GM19240 (cell line): ENCODE data around the gene ADAM22.

Source experiments
- DNase-seq: peaks from one replicate; pipeline ENCODE4 v3.0.0; 2011; ENCODE audit warnings: low spot score; ENCODE audit not compliant: insufficient read length

ADAM22 gene

DNA sequence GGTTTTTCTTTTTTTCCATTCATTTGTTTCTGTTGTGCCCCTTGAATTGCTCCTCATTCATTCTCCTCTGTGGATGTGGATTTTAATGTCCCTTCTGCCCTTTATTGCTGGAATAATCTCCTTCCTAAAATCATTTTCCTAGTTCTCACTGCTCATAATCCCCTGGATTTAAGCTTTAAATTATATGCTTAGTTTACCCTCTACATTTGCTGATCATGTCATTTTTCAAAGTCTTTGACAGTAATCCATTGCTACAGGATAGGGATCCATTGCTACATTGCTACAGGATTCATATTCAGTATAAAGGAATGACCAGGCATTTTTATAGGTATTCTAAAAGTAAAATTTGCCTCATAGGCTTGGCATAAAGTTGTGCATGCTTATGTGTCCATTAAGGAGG is 14.3 kb downstream of the ADAM22 start:
- no peak for DNase-seq

DNA sequence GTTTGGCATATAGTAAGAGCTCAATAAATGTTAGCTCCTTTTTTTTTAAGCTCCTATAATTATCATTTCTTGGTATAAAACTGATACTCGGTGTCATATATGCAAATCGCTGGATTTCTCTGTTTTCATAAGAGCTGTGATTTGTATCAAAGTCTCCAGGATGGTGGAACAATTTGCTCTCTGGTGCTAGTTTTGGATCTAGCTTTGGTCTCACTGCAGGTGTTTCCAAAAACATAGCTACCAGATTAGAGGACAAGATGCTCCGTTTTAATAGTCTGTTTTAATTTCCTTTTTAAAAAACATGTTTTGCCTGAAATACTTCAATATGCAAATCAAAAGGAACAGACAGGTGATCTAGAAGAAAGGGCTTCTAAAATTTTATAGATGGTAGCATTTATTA is 25.3 kb downstream of the ADAM22 start:
- no peak for DNase-seq

DNA sequence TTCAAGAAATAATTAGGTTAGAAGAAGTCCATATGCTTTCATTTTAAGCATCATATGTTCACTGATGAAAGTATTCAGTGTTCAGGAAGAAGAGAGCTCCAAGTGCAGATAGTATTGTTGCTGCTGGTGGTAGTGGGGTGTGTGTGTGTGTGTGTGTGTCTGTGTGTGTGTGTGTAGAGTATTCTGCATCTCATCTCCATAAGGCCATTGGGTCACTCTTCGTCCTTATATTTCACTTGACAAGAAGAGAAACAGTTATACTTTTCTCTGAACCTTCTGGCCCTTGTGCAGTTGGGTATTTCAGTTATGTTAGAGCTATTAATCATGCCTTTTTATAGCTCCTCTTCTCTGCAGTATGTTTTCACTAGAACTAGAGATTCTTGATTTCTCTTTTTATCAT is 26.2 kb downstream of the ADAM22 start:
- no peak for DNase-seq

DNA sequence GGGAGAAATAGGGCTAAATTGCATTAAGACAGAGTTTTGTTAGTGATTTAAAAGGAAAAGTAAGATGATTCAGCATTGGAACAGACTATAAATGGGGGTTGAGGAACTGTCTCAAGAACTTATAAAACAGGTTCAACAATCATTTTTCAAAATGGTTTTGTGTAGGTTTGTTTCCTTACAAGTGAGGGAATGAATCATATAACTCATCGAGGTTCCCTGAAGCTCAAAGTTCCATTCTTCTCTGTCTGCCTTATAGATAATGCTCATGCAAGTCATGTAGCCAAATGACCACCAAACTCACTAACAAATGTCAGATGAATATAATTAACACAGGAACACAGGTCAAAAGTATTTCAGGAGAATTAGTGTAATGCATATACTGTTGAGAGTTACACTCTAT is 27.7 kb downstream of the ADAM22 start:
- no peak for DNase-seq

DNA sequence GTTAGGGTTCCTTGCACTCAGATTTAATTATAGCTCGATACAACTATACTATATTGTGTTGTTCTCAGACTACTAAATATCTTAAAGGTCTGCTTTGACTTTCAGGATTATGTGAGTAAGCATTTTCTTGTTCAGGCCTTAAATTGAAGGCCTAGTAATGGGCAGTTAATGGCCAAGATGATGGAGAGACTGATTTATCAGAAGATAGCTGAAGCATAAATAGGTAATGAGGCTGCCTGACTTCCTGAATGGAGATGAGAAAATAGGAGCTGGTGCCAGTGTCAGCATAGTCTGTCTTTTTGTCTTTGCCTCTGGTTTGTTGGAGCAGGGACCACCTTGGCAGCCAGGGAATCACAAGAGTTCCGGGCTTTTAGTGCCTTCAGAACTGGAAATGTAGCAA is 32.2 kb downstream of the ADAM22 start:
- no peak for DNase-seq

DNA sequence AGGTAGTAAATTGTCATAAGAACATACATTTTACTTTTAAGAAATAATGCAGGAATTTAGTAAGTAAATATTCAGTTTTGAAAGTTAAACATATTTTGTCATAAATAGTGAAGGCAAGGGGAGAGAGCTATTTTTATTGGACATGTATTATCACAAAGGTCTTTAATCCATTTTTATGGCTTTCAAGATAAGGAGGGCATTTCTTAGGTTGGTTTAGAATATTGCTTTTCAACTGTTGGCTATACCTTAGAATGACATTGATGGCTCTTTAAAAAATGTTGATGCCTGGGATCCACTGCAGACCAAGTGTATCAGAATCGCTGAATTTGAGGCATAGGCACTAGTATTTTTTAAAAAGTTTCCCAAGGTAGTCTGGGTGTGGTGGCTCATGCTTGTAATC is 34.0 kb downstream of the ADAM22 start:
- DNase-seq, result no peak

DNA sequence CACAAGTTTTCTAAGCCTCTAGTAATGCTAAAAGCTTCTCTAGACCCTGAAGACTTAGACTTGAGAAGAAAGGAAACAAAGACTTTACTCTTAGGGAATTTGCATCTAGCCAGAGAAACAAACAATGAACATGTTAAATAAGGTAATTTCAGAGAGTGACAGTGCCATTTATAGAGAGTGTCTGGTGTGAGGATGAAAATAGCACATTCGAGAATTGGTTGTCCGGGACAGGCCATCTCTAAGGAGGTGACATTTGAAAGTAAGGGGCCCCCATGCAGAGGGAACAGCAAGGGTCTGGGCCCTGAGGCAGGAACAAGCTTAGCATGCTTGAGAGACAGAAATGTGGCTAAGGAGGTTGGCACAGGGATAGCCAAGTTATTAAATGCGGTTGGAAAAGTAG is 48.1 kb downstream of the ADAM22 start:
- no peak for DNase-seq

DNA sequence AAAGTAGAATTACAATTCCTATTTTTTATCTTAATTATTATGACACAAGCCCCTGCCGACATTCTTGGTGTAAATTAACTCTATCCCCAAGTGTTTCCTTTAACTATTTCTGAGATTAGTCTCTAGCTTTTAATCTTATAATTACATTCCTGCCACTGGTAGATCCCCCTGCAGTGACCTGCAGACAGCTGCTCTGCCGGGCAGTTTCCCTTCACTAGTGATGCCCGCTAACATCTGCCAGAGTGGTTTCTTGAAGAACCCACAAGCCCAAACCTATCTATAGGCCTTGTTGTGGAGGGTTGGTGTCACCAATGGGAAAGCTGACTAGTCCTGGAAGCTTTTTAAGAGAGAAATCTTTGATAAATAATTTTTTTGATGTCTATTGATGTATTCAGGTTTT is 50.0 kb downstream of the ADAM22 start:
- DNase-seq, result no peak

DNA sequence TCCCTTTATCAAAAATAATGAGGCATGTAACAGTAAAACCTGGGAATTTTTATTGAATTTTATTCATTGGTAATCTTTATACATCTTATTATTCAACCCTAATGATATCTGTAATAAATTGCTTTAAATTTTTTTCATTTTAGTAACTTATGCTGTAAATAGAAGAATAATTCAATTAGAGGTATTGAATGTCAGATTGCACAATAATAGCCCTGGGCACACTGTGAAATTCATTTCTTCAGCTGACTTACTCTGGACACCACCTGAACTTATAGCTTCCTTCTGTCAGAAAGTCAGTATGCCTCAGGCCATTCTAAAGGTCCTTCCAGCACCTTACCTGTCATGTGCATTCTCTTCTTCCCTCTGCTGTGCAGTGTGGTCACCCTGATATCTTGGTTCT is 59.2 kb downstream of the ADAM22 start:
- DNase-seq, result no peak

DNA sequence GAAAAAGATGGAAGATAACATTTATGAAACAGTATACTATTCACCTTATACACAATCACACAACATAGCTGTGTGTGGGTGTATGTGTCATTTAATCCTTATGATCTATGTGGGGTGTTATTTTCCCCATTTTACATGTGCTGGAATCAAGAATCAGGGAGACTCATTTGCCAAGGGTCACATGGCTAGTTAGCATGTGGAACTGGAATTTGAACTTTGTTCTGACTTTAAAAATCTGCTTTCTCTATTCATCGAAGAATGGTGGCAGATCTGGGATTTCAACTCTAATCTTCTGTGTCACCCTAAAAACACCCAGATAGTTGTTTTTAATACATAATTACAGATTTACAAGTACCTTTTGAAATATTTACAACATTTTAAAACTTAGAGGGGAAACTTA is 65.2 kb downstream of the ADAM22 start:
- no peak for DNase-seq

DNA sequence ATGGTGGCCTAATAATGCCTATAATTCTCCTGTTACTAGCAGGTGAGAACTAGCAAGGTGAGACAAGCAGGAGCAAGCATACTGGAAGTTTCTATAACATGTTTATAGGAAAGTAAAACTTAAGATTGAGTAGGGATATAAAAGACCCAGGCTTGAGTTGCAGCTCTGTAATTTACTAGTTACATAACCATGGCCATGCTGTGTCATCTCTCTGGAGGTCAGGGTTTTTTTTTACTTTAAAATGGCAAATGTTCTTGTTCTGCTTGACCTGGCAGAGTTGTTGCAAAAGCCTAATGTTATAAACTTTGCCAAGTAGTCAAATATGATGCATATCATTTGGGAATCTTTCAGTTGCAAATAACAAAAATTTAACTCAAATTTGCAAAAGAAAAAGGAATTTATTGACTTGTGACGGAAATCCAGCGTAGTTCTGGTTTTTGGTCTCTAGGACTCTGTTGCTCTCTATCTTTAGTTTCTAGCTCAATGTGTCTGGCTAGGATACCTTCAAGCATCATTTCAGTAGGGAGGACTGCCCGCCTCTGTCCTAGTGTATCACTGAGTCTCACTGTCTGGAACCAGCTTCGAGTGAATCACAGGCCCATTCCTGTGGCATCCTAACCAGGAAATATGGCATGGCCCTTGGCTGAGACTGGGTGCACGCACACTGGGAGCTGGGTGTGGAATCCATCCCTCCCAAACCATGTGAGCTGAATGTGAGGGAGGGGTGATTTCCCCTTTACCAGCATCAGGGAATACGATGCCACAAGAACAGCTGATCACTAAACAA is 67.9 kb downstream of the ADAM22 start:
- no peak for DNase-seq

DNA sequence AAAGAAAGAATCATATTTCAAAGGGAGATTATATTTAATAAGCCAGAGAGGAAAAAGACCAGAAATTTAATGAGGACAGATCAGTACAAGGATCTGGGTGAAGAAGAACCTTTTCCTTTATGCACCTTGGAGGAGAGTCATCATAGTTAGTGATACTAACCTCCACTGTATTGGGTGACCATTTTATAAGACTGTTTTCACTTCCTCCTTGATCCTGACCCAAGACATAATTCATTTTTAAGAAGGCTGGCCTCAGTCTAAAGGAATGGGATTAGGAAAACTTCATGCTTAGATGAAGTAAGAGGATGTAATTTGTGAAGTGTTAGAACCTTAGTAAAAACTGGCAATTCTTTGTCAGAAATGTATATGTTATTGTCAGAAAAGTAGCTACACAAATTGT is 68.6 kb downstream of the ADAM22 start:
- no peak for DNase-seq

DNA sequence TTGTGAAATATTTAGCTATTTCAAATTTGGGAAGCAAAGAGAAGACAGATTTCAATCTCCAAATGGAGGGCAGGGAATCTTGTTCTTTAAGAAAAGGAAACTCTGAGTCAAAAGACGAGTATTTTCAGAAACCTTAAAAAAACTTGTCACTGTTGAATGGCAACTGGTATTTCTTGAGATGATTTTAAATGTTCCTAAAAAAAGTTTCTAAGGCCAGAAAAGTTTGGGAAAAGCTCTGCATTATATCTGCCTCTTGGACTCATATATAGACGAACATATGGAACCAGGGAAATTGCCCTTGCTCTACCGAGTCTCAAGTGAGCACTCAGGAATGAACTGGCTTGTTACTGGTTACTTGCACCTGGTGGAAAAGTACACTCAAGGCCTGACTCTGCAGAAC is 69.5 kb downstream of the ADAM22 start:
- DNase-seq, result no peak

DNA sequence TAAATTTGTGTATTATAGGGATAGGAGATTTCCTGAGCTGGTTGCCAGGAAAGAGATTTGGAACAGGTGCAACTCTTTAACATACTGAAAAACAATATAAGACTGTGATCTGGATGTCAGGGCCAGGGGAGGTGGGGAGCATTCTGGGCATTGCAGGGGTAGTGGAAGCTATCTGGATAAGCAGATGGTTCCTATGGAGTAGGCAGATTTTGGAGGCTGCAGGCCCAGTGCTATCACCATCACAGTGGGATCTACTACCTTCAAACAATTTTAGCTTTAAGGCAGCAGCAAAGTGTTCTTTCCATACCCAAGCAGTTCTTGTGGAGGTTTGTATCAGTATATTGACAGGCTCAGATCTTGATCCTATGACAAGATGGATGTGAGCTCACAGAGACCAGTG is 71.1 kb downstream of the ADAM22 start:
- DNase-seq, result no peak

DNA sequence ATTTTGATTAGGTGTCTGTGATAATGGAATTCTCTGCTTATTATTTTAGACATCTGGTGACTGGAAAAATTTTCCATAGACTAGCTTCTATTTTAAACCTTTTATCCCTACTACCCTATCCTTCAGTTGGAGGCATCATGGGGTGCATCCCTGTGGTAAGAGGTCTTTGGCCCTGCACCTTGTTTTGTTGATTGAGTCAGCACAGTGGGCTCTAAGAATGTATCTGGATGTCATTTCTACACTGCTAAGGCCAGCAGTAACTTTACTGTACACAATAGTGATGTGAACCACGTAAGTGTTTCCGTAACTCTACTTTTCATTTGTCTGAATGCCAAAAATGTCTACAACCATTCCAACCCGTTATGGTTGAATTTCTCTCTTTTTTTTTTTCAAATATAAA is 75.6 kb downstream of the ADAM22 start:
- DNase-seq, result no peak

DNA sequence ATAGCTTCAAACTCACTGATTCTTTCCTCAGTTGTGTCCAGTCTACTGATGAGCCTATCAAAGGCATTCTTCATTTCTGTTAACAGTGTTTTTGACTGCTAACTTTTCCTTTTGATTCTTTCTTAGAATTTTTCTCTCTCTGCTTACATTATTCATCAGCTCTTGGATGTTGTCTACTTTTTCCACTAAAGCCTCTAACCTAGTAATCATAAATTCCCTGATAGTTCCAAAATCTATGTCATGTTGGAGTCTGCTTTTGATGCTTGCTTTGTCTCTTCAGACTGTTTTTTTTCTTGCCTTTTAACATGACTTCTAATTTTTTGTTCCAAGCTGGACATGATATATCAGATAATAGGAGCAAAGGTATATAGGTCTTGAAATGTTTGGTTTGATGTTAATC is 78.0 kb downstream of the ADAM22 start:
- DNase-seq, result no peak

DNA sequence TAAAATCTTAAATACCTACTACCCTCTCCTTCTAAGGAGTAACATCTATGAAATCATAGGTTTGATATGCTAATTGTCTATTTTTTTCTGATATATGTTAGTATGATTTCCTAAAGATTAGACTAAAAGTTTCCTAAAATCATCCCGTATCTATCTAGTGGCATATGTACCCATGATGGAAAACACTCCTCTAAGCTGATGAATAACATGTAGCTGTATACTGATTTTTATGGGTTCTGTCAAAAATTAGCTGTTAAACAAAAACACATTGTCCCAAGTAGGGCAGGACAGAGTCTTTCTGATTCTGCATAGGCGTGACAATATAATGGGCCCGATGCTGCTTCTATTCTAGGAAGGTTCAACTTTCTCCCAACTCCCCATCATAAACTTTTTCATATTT is 79.9 kb downstream of the ADAM22 start:
- DNase-seq, result no peak

DNA sequence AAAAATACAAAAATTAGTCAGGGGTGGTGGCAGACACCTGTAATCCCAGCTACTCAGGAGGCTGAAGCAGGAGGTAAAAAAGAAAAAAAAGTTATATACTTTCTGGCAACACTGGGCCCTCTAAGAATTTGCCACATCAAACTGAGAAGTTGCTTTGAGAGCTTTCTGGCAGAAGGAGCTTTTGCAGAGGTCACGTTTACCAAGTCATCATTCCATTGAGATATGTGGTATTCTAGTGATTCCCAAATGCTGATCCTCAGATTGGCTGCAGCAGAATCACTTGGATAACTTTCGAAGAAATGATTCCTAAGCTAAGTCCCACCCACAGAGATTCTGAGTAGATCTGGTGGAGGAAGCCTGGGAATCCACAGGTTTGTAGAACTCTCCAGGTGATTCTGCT is 80.5 kb downstream of the ADAM22 start:
- no peak for DNase-seq

DNA sequence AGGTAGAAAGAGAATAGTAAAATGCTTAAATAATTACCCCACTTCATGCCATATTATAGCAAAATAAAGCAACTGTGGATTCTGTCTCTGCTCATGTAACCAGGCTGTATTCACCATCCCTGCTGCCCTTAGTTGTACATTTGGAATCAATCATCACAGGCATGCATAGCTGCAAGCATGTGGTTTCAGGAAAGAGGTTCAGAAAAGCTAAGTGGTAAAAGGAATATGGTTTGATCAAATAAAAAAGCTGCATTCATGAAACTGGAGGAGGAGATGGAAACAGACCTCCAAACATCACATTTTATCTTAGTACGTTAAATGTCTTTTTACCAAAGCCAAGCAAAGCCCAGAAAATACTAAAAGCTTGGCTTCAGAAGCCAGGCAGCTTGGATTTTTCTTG is 81.3 kb downstream of the ADAM22 start:
- no peak for DNase-seq

DNA sequence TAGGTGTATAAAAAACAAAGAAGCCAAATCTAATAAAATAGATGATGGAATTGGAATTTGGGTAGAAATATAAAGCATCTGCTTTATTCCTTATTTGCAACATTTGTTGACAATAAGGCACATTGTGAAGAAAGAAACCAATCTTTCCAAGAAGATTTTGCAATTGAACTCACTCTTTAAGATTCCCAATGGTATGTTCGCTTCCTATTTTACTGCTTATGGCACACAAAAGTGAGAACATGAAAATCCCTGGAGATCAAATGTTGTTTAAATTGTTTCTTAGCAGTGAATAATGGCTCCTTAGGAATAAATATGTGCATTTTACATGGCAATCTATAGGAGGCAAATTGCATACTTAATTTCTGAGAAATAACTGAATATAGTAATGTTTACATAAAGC is 84.5 kb downstream of the ADAM22 start:
- DNase-seq, result no peak

DNA sequence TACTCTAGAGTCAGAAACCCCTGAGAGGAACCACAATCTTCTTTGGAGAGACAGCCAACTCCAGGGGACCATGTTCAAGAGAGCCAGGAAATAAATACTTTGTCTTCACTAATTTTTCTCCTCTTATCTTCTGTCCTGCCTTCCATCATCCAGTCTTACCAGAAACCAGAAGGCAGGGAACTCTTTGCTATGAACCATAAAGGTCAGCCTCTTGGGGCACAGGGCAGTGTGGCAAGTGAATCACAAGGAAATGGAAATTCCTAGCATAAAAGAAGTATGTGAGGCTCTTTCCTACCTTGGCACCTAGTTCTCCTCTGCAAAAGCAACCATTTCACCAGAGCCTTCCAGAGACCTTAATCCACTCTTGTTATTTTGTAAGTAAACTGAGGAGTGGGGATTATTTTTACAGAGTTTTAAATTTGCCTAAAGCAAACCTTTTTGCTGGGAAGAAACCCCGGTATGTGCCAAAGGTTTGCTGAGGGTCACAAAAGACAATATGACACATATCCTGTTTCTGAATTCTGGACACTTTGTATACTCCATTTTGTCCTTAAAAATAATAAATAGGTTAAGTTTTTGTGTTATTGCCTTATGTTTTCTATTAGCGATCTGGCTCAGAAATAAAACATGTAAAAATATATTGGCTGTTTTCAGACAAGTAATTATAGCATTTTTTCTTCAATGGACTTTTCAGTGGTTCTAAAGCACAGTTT is 87.1 kb downstream of the ADAM22 start:
- no peak for DNase-seq

DNA sequence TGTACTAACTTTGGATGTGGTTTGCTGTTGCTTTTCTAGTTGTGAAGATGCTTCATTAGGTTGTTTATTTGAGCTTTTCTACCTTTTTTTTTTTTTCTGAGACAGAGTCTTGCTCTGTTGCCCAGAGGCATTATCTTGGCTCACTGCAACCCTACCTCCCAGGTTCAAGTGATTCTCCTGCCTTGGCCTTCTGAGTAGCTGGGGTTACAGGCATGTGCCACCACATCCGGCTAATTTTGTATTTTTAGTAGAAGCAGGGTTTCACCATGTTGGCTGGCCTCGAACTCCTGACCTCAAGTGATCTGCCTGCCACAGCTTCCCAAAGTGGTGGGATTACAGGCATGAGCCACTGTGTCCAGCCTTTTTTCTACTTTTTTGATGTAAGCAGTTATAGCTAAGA is 93.7 kb downstream of the ADAM22 start:
- no peak for DNase-seq

DNA sequence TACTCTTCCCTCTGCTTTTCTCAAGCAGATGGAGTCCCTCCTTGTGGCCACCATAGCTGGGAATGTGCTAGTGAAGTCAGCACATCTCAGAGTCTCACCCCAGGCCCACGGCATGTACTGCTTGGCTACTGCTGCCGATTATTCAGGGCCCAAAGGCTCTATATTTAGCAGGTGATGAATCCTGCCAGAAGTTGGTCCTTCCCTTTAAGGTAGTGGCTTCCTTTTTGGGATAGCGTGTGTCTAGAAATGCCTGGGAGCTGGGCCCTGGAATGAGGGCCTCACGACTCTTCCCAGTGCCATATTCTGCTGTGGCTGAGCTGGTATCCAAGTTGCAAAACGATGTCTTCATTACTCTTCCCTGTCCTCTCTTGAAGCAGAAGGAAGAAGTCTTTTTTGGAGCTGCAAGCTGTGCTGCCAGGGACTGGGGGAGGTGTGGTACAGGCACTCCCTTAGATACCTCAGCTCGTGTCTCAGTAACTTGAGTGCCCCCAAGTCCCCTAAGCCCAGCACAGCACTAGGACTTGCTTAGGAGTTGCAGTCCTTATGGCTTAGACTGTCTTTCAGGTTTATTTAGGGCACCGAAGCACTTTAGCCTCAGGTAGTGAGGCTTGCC is 100.1 kb downstream of the ADAM22 start:
- DNase-seq, result no peak
